Activated gamma-delta T cell treated with Interleukin-2 at 50 U/mL for 16 hours (primary cell): ENCODE data around the gene FEM1C.
"Not testable (repeated sequence)": the region's sequence is repeated elsewhere in the genome, so short reads cannot be mapped to it uniquely, and the experiment has no call there.

Source experiments
- DNase-seq: peaks from one replicate; pipeline ENCODE4 v3.0.0-alpha.2; 2020

FEM1C gene

DNA sequence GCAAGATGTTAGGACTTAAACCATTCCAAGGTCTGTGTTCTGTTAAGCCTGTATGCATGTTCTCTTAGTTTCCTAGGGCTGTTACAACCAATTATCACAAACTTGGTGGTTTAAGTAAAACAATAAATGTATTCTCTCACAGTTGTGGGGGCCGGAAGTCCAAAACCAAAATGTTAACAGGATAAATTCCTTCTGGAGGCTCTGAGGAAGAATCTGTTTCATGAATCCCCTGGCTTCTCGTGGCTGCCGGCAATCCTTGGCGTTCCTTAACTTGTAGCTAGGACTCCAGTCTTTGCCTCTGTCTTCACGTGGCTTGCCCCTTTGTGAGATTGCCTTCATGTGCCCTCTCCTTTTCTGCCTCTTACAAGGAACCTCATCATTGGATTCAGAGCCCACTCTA lies 30.4 kb downstream of the FEM1C start:
- no peak for DNase-seq

DNA sequence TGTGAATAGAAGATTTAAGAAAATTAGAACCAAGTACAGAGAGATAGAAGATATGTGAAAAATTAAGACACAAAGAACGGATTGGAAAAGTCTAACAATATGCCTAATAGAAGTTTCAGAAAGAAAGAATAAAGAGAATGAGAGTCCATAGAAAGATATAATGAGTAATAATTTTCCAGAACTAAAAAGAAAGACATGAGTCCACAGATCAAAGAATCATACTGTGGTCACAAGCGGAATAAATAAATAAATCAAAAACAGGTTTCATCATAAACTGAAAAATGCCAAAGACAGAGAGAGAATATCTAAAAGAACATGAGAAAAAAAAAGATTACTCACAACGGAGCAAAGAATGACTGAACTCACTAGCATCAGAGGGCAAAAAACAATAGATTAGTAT lies 32.9 kb downstream of the FEM1C start:
- DNase-seq, result no peak

DNA sequence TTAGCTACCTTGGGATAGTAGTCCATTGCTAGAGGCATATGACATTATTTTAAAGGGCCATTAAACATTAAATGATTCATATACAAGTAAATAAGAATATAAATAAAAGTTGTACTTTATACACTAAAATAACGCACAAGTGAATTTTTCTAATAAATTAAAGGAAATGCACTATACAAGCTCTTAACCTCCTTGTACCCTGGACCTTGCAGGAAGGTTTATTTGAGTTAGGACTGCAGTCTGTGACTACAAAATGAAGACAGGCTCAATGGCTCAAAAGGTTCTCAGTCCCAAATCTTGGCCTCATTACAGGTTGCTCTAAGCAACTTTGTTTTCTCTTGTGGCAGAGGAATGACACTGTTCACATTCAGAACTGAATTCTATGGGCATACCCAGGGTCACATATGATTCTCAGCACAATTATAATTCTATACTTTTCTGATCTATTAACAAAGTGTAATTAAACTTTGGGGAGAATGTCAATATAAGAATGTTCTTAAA lies 34.4 kb downstream of the FEM1C start:
- DNase-seq, result no peak

DNA sequence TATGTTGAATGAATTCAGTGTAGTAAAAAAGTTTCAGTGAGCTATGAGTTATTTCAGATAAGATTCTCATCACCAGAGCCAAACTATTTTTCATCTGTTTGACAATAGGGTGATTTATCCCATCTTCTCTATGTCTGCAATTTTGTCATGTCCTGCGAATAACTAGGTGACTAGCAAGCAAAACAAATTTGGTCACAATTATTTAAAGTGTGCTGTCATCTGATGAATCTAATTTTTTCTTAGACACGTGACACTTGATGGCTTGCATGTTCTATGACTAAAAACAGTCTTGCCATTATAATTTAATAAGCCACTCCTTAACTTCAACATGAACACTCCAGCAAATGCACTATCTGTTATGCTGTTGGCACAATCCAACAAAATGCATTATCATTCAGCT lies 35.0 kb downstream of the FEM1C start:
- no peak for DNase-seq

DNA sequence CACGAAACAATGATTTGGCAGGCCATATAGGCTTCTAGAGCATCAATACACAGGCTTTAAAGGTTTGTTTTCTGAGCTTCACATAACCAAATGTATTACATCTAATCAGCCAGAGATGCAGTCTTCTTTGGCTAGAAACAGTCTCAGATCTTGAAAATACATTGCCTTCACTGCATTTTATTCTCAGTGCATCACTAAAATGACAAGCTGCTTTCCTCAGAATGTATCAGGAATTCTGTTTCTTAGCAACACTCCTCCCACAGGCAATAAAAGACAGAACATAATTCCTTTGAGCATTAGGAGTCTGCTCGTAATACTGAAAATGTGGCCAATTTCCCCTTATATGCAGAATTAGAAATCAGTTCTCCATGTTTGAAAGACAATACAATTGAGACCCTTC lies 36.9 kb downstream of the FEM1C start:
- no peak for DNase-seq

DNA sequence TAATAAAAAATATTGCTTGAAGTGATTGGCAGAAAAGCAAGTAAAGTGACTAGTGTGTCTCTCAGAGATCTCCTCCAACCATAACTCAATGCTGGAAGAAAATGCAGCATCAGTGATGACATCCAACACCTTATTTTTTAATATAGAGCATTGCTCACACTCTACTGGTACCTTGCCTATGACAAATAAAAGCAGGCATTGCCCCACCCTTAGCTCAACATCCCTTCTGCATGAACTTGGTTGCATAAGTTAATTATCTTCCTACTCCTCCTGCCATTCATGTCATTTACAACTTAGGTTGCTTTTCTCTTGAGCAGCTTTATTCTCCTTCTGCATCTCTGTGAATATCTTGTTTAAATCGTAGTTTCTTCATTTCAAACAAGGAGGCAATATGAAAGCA lies 41.2 kb downstream of the FEM1C start:
- no peak for DNase-seq

DNA sequence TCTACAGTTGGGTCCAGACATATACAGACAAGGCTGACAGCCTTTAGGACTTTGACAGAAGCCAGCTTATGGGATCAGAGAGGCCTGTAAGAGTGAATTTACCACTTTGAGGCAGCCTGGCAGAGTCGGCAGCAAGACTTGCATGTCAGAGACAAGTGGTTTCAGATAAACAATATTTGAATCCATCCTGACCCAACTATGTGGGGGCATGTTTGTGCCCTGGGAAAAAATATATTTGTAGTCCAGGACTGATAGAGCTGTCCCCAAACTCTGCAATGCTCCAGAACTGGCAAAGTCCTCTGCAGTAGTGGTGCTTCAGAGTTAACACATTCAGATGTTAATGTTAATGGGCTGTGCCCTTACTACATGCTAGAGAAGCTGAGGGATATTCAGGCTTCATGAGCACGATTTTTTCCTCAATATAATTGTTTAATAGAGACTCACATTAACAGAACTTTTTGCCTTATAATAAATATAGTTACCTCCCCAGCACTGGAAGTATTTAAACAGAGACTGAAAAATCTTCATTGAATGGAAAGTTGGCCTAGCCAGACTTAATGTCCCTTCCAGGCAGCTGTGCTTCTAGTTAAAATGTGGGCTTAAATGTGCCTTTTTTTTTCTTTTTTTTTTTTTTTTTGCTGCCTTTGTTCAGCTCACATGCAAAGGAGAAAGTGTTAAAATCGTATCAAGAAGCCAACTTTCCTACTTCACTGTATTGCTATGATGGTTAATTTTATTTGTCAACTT lies 42.9 kb downstream of the FEM1C start:
- no peak for DNase-seq

DNA sequence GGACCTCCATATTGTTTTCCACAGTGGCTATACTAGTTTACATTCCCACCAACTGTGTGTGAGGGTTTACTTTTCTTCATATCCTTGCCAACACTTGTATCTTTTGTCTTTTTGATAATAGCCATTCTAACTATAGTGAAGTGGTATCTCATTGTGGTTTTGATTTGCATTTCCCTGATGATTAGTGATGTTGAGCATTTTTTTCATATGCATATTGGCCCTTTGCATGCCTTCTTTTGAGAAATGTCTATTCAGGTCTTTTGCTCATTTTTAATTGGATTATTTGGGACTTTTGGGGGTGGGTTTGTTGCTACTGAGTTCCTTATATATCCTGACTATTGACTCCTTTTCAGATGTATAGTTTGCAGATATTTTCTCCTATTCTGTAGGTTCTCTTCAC lies 44.4 kb downstream of the FEM1C start:
- DNase-seq, result no peak

DNA sequence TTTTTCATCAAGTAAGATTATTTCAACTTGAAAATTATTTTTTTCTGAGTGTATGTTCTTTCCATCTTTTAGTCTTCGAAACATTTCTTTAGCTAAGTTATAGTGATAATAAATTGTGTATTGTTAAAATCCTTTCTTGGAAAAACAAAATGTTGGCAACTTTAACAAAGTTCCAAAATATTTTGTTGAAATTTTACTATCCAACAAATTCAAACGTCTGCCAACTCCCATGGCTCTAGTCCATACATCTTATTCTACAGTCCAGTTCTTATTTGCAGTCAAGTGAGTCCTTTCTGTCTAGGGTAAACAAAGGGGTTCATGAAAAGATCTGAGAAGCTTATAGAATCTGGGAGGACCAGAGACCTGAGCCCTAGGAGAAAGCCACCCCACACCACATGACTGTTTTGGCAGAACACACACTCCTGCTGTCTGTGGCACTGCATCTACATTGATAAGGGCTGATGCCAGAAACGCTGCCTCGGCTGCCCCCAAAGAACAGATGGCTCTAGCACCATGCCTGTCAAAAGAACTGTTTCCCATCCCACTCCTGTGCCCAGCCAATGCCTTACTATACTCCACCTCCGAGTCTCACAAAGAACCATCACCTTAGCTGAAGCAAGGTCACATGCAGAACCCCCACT lies 47.5 kb downstream of the FEM1C start:
- DNase-seq, result no peak

DNA sequence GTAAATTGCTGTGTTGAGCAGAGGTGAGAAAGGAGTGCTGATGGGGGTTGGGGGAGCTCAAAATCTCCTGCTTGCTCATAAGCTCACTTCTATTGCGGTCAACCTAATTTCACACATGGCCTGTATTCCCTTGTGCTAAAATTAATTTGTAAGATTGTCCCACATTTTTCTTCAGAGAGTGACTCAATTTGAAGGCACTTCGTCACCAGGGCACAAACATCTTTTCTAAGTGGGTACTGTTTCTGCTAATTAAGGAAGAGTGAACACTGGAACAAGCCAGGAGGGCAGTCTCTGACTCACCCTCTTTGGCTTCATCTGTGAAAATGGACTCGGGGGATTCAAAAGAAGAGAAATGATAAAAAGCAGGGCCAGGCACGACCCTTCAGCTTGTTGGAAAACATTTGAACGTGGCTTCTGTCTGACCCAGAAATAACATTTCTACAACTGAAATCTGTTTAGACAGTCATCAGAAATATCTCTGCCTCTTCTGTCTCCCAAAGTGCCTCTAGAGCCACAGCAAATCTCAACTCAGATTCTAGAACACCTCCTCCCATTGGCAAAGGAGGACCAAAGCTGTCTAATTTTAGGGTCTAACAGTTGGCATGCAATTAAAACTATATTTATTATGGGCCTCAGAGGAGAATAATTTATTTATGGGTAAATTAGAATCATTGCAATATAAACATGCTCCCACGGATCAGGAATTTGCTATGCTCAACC lies 49.8 kb downstream of the FEM1C start:
- no peak for DNase-seq

DNA sequence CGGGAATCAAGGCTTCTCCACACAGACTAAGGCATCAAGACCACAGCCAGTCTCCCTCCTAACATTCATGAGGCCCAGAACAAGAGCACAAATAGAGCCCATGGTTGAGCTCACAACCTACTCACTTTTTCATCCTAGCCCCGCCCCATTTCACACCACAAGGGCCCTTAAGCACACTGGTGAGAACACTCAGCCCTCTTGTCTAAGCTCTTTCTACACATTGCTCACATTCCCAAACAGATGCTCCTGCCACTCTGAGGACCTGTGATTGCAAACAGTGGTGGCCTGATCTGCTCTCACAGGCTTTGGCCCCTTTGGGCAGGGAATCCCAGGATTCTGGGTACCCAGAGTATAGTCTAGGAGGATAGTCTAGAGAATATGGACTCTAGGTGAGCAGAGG lies 54.0 kb downstream of the FEM1C start:
- no peak for DNase-seq

DNA sequence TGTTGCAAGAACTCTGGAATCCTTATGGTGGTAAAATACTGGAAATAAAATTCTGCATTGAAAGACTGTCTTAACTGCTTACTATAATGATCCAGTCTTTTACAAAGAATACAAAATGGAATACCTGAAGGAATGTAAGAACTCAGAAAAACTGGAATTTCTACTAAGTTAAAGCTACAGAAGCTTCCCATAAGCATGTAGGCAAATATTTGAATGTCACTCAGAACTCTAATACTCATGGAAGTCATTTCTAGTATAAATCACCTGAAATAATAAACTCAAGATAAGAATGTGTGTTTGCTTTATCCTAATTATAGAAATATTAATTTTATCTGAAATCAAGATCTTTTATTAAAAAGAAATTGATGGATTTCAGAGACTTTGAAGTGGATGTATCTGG lies 54.8 kb downstream of the FEM1C start:
- DNase-seq, result no peak

DNA sequence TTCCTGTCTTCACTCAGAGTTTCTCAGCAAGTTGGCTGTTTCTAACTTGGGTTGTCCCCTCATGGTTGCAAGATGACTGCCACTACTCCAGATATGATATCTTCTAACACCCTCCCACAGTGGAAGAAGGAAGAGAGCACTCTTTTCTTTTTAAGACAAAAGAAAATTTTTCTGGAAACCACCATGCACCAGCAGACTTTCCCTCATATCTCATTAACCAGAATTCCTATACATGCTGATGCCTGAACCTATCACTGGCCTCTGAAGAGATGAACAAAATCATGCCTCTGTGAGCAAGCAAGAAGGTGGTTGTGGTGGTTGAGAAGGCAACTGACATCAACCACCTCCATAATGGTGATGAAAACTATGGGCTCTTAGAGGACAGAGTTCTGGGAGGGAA lies 56.8 kb downstream of the FEM1C start:
- no peak for DNase-seq

DNA sequence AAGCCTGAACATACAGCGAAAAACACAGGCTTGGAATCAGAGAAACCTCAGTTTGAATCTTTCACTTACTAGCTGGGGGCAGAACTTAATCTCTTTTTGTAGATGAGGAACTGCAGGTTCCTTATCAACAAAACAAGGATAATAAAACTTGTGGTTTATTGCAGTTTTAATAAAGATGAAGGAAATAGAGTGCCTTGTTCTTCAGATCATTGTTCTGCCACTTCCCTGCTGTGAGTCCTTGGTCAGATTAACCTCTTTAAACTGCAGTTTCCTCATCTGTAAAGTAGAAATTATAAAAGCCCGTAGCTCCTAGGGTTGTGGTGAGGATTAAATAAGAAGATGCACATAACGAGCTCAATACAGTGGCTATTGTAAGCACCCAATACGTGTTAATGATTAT lies 57.4 kb downstream of the FEM1C start:
- DNase-seq, result no peak

DNA sequence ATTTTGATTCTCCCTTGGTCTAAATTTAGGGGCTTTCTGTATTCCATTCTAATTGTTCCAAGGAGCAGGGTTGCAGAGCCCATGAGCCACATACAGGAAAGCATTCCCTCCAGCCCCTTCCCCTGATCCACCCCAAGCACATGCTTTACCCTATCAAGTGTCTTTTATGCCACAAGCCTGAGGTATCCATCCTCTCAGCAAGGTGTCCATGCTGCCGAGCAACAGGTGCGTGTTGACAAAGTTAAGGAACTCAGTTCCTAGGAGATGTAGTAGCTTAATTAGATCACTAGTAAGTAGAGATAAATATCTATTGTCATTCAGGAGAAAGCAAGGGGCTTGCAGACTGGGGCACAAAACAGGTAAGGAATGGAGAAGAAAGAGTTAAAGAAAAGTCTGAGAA lies 57.8 kb downstream of the FEM1C start:
- no peak for DNase-seq

DNA sequence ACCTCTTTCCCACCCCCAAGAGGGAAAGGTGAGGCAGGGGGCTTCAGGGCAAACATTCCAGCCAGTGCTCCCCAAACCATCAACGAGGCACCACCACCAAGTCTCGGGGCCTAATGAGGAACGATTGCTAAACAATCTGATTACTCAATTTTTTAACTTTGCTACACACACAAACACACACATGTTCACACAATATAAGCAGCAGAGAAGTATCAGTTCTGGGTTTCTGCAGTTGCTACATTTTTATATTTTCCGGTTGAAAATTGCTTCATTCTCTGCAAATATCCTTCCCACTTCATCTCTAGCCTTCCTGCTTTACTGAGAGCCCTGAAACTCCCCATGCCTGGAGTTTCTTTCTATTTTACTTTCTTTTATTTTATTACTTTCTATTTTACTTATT lies 60.2 kb downstream of the FEM1C start:
- DNase-seq, result no peak

DNA sequence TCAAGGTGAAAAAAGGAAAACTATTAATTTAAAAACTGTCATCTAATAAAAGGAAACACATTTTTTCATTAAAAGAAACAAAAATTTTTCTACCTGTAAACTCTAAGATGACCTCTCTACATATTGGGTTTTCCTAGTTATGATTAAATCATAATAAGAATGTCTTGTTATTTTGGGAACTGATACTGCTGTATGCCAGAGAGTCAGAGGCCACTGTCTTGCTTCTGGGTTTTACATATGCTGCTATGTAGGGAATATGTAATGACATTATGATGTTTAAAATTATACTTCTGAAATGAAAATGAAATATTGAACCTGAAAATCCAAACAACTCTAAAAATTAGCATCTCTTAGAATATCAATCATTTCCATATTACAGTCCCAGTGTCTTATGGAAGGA lies 63.7 kb downstream of the FEM1C start:
- no peak for DNase-seq

DNA sequence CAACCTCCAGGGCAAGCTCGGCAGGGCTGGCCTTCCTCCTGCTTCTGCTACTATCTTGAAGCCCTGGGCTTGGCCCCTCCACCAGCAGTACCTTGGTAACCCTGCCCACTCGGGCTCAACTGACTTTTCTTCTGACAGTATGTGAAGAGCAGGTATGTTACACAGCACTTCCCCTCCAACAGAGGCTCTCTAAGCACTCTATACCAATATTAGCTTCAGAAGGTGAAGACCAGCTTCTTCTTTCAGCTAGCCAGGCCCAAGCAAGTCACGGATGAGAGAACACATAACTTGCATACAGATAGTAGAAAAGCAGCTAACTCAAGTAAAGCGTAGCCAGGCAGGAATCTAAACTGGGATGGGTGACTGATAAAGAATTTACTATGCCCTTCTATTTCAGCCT lies 64.3 kb downstream of the FEM1C start:
- DNase-seq, result no peak

DNA sequence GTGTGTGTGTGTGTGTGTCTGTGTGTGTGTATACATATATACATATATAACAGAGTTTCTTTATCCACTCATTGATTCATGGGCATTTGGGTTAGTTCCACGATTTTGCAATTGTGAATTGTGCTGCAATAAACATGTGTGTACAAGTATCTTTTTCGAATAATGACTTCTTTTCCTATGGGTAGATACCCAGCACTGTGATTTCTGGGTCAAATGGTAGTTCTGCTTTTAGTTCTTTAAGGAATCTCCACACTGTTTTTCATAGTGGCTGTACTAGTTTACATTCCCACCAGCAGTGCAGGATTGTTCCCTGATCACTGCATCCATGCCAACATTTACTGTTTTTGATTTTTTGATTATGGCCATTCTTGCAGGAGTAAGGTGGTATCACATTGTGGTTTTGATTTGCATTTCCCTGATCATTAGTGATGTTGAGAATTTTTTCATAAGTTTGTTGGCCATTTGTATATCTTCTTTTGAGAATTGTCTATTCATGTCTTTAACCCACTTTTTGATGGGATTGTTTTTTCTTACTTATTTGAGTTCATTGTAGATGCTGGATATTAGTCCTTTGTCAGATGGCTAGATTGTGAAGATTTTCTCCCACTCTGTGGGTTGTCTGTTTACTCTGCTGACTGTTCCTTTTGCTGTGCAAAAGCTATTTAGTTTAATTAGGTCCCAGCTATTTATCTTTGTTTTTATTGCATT lies 65.3 kb downstream of the FEM1C start:
- not testable (repeated sequence) for DNase-seq

DNA sequence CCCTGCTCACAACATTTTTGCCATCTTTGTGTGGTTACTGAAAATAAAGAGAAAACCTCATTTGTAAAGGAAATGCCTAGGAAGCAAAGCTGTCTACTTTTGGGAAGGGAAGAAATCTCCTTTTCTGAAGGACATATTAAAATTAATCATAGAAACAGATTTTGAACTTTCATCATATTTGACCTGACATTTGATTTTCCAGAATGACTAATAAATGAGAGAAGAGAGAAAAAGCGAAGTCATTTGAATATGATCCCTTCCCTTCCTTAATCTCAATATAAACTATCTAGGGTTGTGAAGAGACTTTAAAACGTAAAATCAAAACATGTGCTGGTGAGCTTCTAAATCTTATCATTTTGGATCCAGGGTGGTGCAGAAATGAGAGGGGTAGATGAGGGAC lies 66.3 kb downstream of the FEM1C start:
- no peak for DNase-seq

DNA sequence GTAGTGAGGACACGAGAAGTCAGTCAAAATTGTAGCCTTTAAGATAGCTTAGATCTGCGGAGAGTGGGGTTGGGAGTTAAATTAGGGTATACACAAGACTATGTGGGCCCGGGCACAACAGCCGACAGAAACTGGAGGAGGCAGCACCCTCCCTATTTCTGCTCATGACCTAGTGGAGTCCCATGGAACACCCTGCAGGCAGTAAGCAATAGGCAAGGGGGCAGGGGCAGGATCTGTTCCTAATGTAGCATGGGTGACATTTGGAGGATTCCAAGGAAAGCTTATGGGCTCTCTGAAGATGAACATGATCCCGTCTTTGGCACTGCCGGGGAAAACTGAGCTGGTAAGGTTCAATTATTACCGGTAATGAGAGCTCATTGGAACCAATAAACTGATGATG lies 67.0 kb downstream of the FEM1C start:
- no peak for DNase-seq

DNA sequence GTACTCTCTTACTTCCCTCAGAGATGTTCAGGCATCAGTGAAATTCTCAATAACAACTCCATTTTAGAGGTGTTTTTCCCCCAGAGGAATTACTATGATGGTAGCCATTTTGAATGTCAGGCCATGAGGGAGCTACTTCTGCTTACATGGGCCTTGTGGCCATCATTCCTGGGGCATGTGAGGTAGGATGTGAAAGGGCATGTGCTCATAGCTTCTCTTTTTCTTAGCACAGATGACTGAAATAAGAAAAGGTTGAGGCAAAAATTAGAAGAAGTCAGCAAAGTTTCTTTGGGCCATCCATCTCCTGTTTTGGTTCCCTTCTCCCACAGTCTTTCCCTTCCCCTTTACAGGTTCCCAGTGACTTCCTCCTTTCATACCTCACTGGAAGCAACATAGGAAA lies 68.8 kb downstream of the FEM1C start:
- DNase-seq, result no peak

DNA sequence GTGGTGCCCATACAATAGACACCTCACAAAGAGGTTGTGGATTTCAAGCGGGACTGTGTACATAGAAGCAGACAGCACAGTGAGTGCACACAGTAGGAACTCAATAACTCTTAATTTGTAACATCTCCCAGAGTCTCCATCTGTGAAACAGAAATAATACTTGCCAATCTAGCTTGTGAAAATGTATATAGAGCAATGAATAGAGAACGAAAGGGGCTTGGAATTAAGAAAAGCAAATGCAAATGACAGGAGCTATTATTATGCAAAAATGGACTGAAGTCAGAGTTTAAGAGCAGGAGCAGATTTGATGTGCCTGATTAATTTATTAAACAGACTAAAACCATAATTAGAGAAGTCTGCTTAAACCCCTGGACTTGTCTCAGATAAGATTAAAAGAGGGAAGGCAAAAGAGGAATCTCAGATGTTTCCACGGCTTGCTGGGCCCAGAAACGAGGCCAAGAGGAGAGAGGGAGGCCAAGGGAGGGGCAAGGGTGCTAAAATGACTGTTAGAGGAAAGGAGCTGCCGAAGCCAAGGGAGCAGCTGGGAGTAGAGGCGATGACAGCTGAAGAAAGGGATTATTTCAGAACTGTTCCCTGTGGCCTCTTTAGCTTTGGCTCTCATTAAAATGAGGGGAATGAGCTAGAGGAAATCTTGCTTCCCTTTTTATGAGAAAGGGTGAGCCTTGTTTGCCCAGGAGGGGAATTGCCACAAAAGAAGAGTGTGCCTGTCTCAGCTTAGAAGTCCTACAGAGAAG lies 72.1 kb downstream of the FEM1C start:
- DNase-seq, result no peak
